GM10248 (cell line): ENCODE results near the gene PLK2.

Experiments used
- CTCF ChIA-PET: fragments of 300-600 bp; sonication (Branson Sonifier 250); formaldehyde crosslinking; extraction: SDS; loops from one replicate; lab custom pipeline; 2021; ENCODE audit warnings: antibody characterized with exemption; lab: Yijun Ruan, JAX
- POLR2A ChIA-PET: fragments of 350-650 bp; sonication (Branson Sonifier 250); formaldehyde crosslinking; extraction: SDS; loops from one replicate; lab custom pipeline; 2020; ENCODE audit warnings: antibody characterized with exemption; lab: Yijun Ruan, JAX
- DNase-seq: peaks from one replicate; pipeline ENCODE4 v3.0.0; 2012; ENCODE audit errors: extremely low spot score
- CTCF ChIP-seq: IDR thresholded peaks from 2 replicates; pipeline ENCODE4 v1.5.1; 2012; ENCODE audit warnings: mild to moderate bottlenecking, low read depth; ENCODE audit errors: extremely low read depth, missing control alignments, control extremely low read depth

Gene PLK2

GRCh38 chr5:58437661-58438060 is 22.2 kb downstream of the PLK2 start:
- CTCF ChIA-PET = no interaction called here
- DNase-seq = no peak
- no peak for TF ChIP-seq CTCF
- POLR2A ChIA-PET = no interaction called here

- ChIA-PET CTCF (no interaction called here), POLR2A (no interaction called here)
- DNase-seq = no peak
- no peak for TF ChIP-seq CTCF
Observed at GRCh38 chr5:58431832-58432231, 28.1 kb downstream of the PLK2 start.

- TF ChIP-seq CTCF = no peak
- no peak for DNase-seq
- ChIA-PET CTCF (no interaction called here), POLR2A (no interaction called here)
Observed at GRCh38 chr5:58412932-58413331, 47.0 kb downstream of the PLK2 start.

- POLR2A ChIA-PET = no interaction called here
- no peak for TF ChIP-seq CTCF
- no peak for DNase-seq
- CTCF ChIA-PET = no interaction called here
Observed at GRCh38 chr5:58412081-58412480, 47.8 kb downstream of the PLK2 start.

GRCh38 chr5:58411372-58411771 is 48.5 kb downstream of the PLK2 start:
- ChIA-PET CTCF (no interaction called here), POLR2A (no interaction called here)
- no peak for DNase-seq

GRCh38 chr5:58410441-58410840 is 49.4 kb downstream of the PLK2 start:
- DNase-seq = no peak
- no peak for TF ChIP-seq CTCF
- ChIA-PET POLR2A (no interaction called here), CTCF (interaction anchor here (1.2 kb wide), 1 partner anchor 14 kb away, joined by 3 read pairs; no protein-coding TSS in a partner anchor)

More at GRCh38 chr5:58411372-58411771, 48.5 kb downstream of the PLK2 start:
- no peak for TF ChIP-seq CTCF
